GM12878 (cell line): ENCODE measurements around the gene ASCC1. TPM values are rescaled to one million over a fixed set of nuclear protein-coding genes. Genes with fewer than 3 reads are reported as not detected.

ENCODE experiments used
- ATAC-seq: fragments of 200-7000 bp; cut with Tn5 transposase; 3 replicates; pipeline ENCODE4 v1.9.1; 2020; ENCODE audit warnings: mild to moderate bottlenecking, moderate library complexity
- BruUV-seq: library from RNA; stranded (reverse); fragments of 400-500 nt; replicated peaks from 2 replicates; lab custom pipeline; 2021; lab: Mats Ljungman, UMichigan
- CTCF ChIA-PET: fragments of 300-600 bp; sonication (Branson Sonifier 250); formaldehyde crosslinking; extraction: SDS; loops from one replicate; lab custom pipeline; 2021; ENCODE audit warnings: inconsistent platforms; lab: Yijun Ruan, JAX
- POLR2A ChIA-PET: fragments of 350-600 bp; formaldehyde crosslinking; extraction: SDS; loops from one replicate; lab custom pipeline; 2021; ENCODE audit warnings: inconsistent platforms; lab: Charles Lee
- RAD21 ChIA-PET: fragments of 300-600 bp; sonication (Branson Sonifier 250); formaldehyde crosslinking; loops from one replicate; lab custom pipeline; 2023; ENCODE audit warnings: antibody characterized with exemption; ENCODE audit not compliant: unreplicated experiment; lab: Charles Lee
- SMC1A ChIA-PET: fragments of 300-600 bp; sonication (Branson Sonifier 250); formaldehyde crosslinking; loops from one replicate; lab custom pipeline; 2023; ENCODE audit not compliant: unreplicated experiment, uncharacterized antibody; lab: Charles Lee
- DNase-seq: peaks from one replicate; pipeline ENCODE4 v3.0.0-alpha.2; 2011; ENCODE audit warnings: low read depth, low spot score
- FAIRE-seq: peaks from 3 replicates; lab custom pipeline; 2011; peaks lifted over from hg19 to GRCh38; lab: Jason Lieb, UNC
- H2AFZ ChIP-seq: 2 replicates; pipeline ENCODE4 v1.6.0; 2011; ENCODE audit warnings: low read depth, low read length, control low read depth; ENCODE audit not compliant: control insufficient read depth
- H3K27ac ChIP-seq: 2 replicates; pipeline ENCODE4 v1.5.1; 2011; ENCODE audit warnings: control low read depth; ENCODE audit not compliant: control insufficient read depth, insufficient read depth
- H3K27me3 ChIP-seq, 2 experiments: replicated peaks in 1 of 2; 2 replicates each; pipeline versions ENCODE4 v1.6.0 to v1.6.1; 2011; ENCODE audit warnings: low read length in 1 of 2; ENCODE audit not compliant: control insufficient read depth in 2 of 2, insufficient read depth in 2 of 2
- H3K36me3 ChIP-seq, 2 experiments: 2 replicates each; pipeline ENCODE4 v1.5.1; 2011; ENCODE audit warnings: low read length in 1 of 2; ENCODE audit not compliant: control insufficient read depth in 2 of 2, insufficient read depth in 2 of 2
- H3K4me1 ChIP-seq: 2 replicates; pipeline ENCODE4 v1.6.1; 2011; ENCODE audit warnings: mild to moderate bottlenecking, low read length, moderate library complexity, mixed read lengths; ENCODE audit not compliant: control insufficient read depth, insufficient read depth
- H3K4me2 ChIP-seq: 2 replicates; pipeline ENCODE4 v1.6.0; 2011; ENCODE audit warnings: control low read depth; ENCODE audit not compliant: control insufficient read depth, insufficient read depth
- H3K4me3 ChIP-seq: fragments of 200-600 bp; sonication (generic); 2 replicates; pipeline ENCODE4 v1.5.1; 2016
- H3K79me2 ChIP-seq: 2 replicates; pipeline ENCODE4 v1.6.0; 2011; ENCODE audit warnings: low read length; ENCODE audit not compliant: control insufficient read depth, insufficient read depth
- H3K9ac ChIP-seq: 2 replicates; pipeline ENCODE4 v1.8.0; 2011; ENCODE audit warnings: low read length, control low read depth, mixed read lengths; ENCODE audit not compliant: control insufficient read depth, insufficient read depth
- H3K9me3 ChIP-seq: replicated peaks from 3 replicates; pipeline ENCODE4 v1.5.1; 2011; ENCODE audit warnings: mild to moderate bottlenecking, low read length; ENCODE audit not compliant: control insufficient read depth, insufficient read depth
- H4K20me1 ChIP-seq: 2 replicates; pipeline ENCODE4 v1.6.0; 2011; ENCODE audit not compliant: control insufficient read depth, insufficient read depth
- DPF2 ChIP-seq: fragments of 450-650 bp; IDR thresholded peaks from 2 replicates; pipeline ENCODE4 v1.6.1; 2017; ENCODE audit warnings: mild to moderate bottlenecking
- NFYB ChIP-seq: IDR thresholded peaks from 2 replicates; pipeline ENCODE4 v1.6.1; 2011; ENCODE audit warnings: low read depth, mild to moderate bottlenecking, low read length, improper control_type of control experiment, moderate library complexity; ENCODE audit not compliant: insufficient read depth
- NR2C1 ChIP-seq: fragments of 450-650 bp; IDR thresholded peaks from 2 replicates; pipeline ENCODE4 v1.6.1; 2017; ENCODE audit warnings: antibody characterized with exemption, mild to moderate bottlenecking, moderate library complexity
- STAT1 ChIP-seq: fragments of 450-650 bp; conservative IDR thresholded peaks from 2 replicates; pipeline ENCODE4 v1.6.1; 2014; ENCODE audit warnings: antibody characterized with exemption, mild to moderate bottlenecking
- ZSCAN29 ChIP-seq: fragments of 450-650 bp; IDR thresholded peaks from 2 replicates; pipeline ENCODE4 v1.6.1; 2017; ENCODE audit warnings: mild to moderate bottlenecking, moderate library complexity
- WGBS: methylation state at CpG from one replicate; pipeline ENCODE4 v1.1.6; 2016; ENCODE audit warnings: low lambda C conversion rate; ENCODE audit not compliant: insufficient replicate concordance, insufficient coverage; ENCODE audit errors: missing lambda C conversion rate; 5-methylcytosine and 5-hydroxymethylcytosine counted together
- in situ Hi-C: fragments of 300-500 bp; cut with MboI; formaldehyde crosslinking; loops from 9 replicates; pipeline ENCODE4 v1.14.3; 2018; ENCODE audit warnings: mixed read lengths
- intact Hi-C: fragments of 100-400 bp; cut with micrococcal nuclease; formaldehyde crosslinking; loops from one replicate; pipeline ENCODE4 v1.14.2; 2022; ENCODE audit not compliant: unreplicated experiment
- polyA plus RNA-seq, 11 experiments: library from polyadenylated mRNA; depleted of rRNA in 4 of 11; unstranded in 6 of 11; stranded (reverse) in 5 of 11; fragments of >200 nt; fragmentation: Nextera tagmentation in 4 of 11; fragmentation: Illumina TruSeq in 1 of 11; extraction: Ambion mirVana in 4 of 11; extraction: Trizol in 1 of 11; gene quantifications; 1 replicate in 1 of 11; 2 replicates in 10 of 11; pipeline versions ENCODE4 v1.2.1 to v1.2.3, GENCODE V29; 2011 to 2016; ENCODE audit warnings: inconsistent platforms in 2 of 11, missing spikeins in 2 of 11, low read depth in 1 of 11
- total RNA-seq, 4 experiments: library from RNA; depleted of rRNA in 3 of 4; stranded (reverse); fragments of >200 nt in 3 of 4; fragmentation: Illumina TruSeq in 1 of 4; extraction: Trizol in 1 of 4; gene quantifications; 2 replicates each; pipeline versions ENCODE4 v1.2.1 to v1.2.3, GENCODE V29; 2013 to 2021
- TF ChIP-seq, protein P1 (sequence below): fragments of 450-650 bp; IDR thresholded peaks from 2 replicates; pipeline ENCODE4 v1.6.1; 2016; ENCODE audit warnings: mild to moderate bottlenecking, moderate library complexity, borderline replicate concordance
- TF ChIP-seq, protein P2 (sequence below): fragments of 450-650 bp; IDR thresholded peaks from 2 replicates; pipeline ENCODE4 v1.6.1; 2017; ENCODE audit warnings: mild to moderate bottlenecking
- TF ChIP-seq, protein P3 (sequence below): fragments of 450-650 bp; IDR thresholded peaks from 2 replicates; pipeline ENCODE4 v1.6.1; 2017; ENCODE audit warnings: mild to moderate bottlenecking, low read depth, inconsistent platforms; ENCODE audit not compliant: poor library complexity, severe bottlenecking
- TF ChIP-seq, protein P4 (sequence below): fragments of 450-650 bp; formaldehyde crosslinking; IDR thresholded peaks from 2 replicates; pipeline ENCODE4 v1.4.0; 2020; ENCODE audit warnings: mild to moderate bottlenecking, moderate library complexity

The ASCC1 gene
- total and polyA plus RNA-seq, 10 of the 15 experiments (the other 5 are each of a cell fraction or from before 2014, with no cell fraction given), result 23.3 to 80.6 (median 42.8) TPM

DNA sequence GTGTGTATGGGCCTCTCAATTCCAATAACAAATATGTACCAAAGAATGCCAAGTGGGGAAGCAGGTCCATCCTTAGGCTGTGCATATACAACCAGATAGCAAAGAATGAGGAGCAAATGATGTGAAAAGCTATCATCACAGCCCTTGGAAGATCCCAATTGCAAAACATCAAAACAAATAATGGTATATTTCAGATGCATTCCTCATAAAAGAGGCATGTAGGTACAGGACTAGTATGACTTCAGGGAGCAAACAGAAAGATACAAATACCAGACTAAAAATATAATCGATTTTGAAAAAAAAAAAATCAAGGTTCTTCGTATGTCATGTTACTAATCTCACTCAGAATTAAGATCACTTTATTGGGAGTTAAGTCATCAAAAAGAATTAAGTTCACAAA, 109.2 kb downstream of the ASCC1 start:
- H3K4me2 ChIP-seq, result no peak overlapping the region
- no peaks in the 10 kb centered on the region for H3K27me3 ChIP-seq
- SMC1A ChIA-PET, result interaction anchor here (0.6 to 2.3 kb wide), 4 partner anchors 19 to 141 kb away, joined by 3 to 9 read pairs (median 4); no protein-coding TSS in a partner anchor
- H3K4me1 ChIP-seq, result peaks cover 5% of the 10 kb centered on the region; the same call in 1 of the 2 replicates
- no peak for ATAC-seq
- no peak overlapping the region for H3K4me3 ChIP-seq
- 52% methylated on average over 2 of the region's 2 CpGs for WGBS
- POLR2A ChIA-PET, result no interaction called here
- BruUV-seq, result no TSS peak
- H3K9me3 ChIP-seq, result no peaks in the 10 kb centered on the region
- no peak for DNase-seq
- no peak for FAIRE-seq
- H3K9ac ChIP-seq, result no peak overlapping the region
- H3K36me3 ChIP-seq, result peaks cover 0 to 14% of the 10 kb centered on the region in 2 experiments; a peak in 3 of 4 replicates
- intact Hi-C loops (no loop called here), in situ Hi-C loops (no loop called here)
- no peak overlapping the region for H3K27ac ChIP-seq
- CTCF ChIA-PET, result interaction anchor here (1.2 kb wide), 1 partner anchor 19 kb away, joined by 3 read pairs; no protein-coding TSS in a partner anchor
- no peaks in the 10 kb centered on the region for H4K20me1 ChIP-seq
- H2AFZ ChIP-seq, result no peak overlapping the region
- RAD21 ChIA-PET, result interaction anchor here (1.2 kb wide), 1 partner anchor 58 kb away, joined by 3 read pairs; no protein-coding TSS in a partner anchor
- no peaks in the 10 kb centered on the region for H3K79me2 ChIP-seq
- TF ChIP-seq NR2C1 (no peak), STAT1 (no peak), DPF2 (no peak), ZSCAN29 (no peak), NFYB (no peak)
- TF ChIP-seq, protein P1, sequence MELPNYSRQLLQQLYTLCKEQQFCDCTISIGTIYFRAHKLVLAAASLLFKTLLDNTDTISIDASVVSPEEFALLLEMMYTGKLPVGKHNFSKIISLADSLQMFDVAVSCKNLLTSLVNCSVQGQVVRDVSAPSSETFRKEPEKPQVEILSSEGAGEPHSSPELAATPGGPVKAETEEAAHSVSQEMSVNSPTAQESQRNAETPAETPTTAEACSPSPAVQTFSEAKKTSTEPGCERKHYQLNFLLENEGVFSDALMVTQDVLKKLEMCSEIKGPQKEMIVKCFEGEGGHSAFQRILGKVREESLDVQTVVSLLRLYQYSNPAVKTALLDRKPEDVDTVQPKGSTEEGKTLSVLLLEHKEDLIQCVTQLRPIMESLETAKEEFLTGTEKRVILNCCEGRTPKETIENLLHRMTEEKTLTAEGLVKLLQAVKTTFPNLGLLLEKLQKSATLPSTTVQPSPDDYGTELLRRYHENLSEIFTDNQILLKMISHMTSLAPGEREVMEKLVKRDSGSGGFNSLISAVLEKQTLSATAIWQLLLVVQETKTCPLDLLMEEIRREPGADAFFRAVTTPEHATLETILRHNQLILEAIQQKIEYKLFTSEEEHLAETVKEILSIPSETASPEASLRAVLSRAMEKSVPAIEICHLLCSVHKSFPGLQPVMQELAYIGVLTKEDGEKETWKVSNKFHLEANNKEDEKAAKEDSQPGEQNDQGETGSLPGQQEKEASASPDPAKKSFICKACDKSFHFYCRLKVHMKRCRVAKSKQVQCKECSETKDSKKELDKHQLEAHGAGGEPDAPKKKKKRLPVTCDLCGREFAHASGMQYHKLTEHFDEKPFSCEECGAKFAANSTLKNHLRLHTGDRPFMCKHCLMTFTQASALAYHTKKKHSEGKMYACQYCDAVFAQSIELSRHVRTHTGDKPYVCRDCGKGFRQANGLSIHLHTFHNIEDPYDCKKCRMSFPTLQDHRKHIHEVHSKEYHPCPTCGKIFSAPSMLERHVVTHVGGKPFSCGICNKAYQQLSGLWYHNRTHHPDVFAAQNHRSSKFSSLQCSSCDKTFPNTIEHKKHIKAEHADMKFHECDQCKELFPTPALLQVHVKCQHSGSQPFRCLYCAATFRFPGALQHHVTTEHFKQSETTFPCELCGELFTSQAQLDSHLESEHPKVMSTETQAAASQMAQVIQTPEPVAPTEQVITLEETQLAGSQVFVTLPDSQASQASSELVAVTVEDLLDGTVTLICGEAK, result no peak
- TF ChIP-seq, protein P2, sequence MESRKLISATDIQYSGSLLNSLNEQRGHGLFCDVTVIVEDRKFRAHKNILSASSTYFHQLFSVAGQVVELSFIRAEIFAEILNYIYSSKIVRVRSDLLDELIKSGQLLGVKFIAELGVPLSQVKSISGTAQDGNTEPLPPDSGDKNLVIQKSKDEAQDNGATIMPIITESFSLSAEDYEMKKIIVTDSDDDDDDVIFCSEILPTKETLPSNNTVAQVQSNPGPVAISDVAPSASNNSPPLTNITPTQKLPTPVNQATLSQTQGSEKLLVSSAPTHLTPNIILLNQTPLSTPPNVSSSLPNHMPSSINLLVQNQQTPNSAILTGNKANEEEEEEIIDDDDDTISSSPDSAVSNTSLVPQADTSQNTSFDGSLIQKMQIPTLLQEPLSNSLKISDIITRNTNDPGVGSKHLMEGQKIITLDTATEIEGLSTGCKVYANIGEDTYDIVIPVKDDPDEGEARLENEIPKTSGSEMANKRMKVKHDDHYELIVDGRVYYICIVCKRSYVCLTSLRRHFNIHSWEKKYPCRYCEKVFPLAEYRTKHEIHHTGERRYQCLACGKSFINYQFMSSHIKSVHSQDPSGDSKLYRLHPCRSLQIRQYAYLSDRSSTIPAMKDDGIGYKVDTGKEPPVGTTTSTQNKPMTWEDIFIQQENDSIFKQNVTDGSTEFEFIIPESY, result no peak
- TF ChIP-seq, protein P3, sequence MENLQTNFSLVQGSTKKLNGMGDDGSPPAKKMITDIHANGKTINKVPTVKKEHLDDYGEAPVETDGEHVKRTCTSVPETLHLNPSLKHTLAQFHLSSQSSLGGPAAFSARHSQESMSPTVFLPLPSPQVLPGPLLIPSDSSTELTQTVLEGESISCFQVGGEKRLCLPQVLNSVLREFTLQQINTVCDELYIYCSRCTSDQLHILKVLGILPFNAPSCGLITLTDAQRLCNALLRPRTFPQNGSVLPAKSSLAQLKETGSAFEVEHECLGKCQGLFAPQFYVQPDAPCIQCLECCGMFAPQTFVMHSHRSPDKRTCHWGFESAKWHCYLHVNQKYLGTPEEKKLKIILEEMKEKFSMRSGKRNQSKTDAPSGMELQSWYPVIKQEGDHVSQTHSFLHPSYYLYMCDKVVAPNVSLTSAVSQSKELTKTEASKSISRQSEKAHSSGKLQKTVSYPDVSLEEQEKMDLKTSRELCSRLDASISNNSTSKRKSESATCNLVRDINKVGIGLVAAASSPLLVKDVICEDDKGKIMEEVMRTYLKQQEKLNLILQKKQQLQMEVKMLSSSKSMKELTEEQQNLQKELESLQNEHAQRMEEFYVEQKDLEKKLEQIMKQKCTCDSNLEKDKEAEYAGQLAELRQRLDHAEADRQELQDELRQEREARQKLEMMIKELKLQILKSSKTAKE, result no peak
- TF ChIP-seq, protein P4, sequence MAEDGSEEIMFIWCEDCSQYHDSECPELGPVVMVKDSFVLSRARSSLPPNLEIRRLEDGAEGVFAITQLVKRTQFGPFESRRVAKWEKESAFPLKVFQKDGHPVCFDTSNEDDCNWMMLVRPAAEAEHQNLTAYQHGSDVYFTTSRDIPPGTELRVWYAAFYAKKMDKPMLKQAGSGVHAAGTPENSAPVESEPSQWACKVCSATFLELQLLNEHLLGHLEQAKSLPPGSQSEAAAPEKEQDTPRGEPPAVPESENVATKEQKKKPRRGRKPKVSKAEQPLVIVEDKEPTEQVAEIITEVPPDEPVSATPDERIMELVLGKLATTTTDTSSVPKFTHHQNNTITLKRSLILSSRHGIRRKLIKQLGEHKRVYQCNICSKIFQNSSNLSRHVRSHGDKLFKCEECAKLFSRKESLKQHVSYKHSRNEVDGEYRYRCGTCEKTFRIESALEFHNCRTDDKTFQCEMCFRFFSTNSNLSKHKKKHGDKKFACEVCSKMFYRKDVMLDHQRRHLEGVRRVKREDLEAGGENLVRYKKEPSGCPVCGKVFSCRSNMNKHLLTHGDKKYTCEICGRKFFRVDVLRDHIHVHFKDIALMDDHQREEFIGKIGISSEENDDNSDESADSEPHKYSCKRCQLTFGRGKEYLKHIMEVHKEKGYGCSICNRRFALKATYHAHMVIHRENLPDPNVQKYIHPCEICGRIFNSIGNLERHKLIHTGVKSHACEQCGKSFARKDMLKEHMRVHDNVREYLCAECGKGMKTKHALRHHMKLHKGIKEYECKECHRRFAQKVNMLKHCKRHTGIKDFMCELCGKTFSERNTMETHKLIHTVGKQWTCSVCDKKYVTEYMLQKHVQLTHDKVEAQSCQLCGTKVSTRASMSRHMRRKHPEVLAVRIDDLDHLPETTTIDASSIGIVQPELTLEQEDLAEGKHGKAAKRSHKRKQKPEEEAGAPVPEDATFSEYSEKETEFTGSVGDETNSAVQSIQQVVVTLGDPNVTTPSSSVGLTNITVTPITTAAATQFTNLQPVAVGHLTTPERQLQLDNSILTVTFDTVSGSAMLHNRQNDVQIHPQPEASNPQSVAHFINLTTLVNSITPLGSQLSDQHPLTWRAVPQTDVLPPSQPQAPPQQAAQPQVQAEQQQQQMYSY (CRISPR knock-in tag), result no peak
